GM18861 (cell line): ENCODE measurements around the gene PISD.
A peak's percentile ranks its signal among the peaks of the same experiment; 100 is the strongest.

Source experiments
- ATAC-seq: cut with Tn5 transposase; IDR thresholded peaks from one replicate; pipeline ENCODE4 v1.9.1; 2021; ENCODE audit not compliant: unreplicated experiment

The PISD gene

DNA sequence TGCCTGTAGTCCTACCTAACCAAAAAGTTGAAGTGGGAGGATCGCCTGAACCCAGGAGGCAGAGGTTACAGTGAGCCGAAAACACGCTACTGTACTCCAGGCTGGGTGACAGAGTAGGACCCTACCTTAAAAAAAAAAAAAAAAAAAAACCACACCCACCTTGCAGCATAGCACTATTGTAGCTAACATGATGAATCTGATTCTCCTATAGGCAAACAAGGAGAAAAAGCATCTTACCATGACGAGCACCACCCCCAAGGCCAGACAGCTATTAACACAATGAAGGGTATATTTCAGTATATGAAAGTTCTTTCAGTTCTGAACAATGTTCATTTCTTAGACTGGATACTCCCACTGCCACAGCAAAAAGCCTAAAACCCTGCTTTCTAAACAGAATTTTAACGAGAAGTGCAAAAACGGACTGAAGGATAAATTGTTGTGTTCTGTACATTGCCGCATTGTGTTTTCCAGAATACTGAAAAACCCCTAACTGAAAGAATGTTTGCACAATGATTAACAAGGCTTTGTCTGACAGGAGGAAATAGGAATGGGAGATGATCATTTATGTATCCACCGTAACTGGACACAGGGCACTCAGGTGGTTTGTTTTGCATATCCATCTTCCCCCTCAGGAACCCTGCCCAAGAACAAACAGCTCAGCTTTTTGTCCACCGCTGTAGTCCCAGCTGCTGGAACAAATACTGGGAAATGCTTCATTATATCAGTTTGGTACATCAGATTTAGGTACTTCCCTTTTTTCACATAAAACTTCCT lies 8.9 kb downstream of the PISD start:
- no peak for ATAC-seq

DNA sequence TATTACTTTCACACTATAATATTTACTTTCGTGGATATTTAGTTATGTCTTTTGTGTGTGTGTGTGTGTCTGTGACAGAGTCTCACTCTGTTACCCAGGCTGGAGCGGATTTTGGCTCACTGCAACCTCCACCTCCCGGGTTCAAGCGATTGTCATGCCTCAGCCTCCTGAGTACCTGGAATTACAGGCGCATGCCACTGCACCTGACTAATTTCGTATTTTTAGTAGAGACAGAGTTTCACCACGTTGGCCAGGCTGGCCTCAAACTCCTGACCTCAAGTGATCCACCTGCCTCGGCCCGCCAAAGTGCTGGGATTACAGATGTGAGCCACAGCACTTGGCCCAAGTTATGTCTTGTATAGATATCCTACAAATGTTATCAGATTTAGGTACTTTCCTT lies 9.9 kb downstream of the PISD start:
- no peak for ATAC-seq

DNA sequence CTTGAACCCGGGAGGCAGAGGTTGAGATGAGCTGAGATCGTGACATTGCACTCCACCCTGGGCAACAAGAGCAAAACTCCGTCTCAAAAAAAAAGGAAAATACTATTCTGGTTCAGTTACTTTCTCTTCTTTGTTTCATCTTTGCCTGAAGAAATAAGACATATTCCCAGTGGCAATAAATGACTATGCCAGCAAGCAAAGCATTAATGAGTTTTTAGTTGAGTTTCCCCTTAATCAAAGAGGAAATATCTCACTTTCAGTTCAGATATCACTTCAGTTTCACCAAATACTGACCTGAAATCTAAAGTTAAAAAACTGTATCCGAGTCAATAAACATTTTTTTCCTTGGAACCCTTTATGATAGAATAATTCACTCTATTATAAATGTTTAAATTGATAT lies 10.4 kb downstream of the PISD start:
- ATAC-seq, result no peak

DNA sequence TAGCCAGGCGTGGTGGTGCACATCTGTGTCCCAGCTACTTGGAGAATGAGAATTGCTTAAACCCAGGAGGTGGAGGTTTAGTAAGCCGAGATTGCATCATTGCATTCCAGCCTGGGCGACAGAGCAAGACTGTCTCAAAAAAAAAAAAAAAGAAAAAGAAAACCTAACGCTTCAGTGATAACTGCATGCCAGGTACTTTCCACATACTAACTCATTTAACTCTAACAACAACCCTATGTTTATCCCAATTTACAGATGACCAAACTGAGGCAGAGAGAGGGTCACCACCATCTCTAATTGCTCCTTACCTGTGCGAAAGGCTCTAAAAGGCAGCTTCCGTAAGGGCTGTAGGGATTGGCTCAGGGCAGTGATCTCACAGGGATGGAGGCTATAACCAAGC lies 11.6 kb downstream of the PISD start:
- ATAC-seq, result no peak

DNA sequence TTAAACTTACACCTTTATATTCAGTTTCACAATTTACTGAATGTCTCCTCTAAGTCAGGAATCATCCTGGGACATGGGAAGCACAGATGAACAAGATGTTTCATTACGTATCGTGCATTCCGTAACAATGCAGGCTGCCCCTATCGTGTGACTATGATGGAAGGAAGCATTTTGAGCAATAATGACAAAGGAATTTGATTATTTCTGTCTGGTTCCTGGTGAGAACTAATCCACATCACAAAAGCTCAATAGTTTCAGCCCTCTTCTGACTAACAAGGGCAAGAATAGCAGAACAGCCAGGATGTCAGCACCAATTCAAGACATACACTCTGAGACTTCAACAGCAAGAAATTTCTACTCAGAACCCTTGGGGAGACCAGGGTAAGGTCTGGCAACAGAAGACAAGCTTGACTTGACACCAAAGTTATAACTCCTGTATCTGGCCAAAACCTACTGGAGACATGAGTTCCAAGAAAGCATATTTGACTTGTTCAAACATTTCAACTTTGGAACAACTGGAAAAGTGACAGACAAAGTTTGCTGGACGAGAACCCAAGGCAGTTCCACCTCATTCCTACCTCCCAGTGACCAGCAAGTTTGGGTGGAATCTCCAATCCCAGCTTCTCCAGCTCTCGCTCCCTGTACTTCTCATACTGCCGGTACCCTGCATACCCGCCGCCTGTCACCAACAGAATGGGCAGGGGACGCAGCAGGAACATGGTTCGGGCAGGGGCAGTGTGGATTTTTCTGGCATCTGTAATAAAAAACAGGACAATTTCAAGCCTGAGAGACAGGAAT lies 14.3 kb downstream of the PISD start:
- no peak for ATAC-seq

DNA sequence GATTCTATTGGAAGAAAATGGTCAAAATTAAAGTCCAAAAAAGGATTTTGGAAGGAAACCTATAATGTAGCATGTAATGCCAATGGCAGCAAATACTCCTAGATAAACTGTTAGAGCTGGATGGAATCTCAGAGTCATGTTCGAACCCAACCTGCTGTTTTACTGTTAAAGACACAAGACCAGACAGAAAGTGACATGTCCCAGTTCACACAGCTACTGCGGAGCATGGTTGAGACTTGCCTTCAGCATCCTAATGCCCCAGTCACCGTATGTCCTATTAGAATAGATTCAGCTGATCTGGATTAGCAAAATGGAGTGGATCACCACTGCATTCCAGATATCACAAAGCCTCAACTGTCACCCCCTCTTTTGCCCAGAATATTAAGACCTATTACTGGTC lies 14.9 kb downstream of the PISD start:
- no peak for ATAC-seq

DNA sequence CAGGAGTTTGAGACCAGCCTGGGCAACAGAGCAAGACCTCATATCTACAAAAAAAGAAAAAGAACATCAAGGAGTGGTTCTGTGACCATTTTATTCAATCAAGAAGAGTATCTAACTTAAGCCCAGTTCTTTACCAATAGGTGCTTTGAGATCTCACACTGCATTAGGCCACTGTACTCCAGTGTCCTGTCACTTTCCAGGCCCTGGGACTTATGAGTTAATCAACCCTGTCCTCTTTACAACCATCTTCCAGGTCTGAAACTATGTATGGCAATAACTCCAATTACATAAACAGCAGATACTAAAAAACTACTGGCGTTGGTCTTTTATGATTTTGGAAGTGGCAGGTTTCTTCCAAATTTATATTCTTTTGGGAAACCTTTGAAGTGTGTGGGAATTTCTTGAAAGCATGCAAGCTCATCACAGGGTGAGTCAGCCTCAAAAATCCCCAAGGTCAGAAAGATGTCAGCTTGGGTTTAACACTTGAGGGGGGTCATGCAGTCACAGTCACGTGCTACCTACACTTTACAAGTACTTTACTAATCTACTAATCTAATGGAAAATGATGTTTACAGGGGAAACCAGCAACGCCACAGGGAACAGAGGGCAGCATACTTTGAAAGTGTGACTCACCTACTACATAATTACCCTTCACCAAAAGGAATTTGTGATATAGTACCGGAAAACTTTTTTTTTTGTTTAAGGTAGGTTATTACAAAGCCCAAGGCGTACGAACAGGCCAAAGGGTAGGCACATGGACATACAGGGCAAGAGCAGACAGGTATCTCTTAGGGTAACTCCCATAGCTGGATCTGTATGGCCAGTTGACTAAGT lies 15.6 kb downstream of the PISD start:
- ATAC-seq, result peak; percentile 48

DNA sequence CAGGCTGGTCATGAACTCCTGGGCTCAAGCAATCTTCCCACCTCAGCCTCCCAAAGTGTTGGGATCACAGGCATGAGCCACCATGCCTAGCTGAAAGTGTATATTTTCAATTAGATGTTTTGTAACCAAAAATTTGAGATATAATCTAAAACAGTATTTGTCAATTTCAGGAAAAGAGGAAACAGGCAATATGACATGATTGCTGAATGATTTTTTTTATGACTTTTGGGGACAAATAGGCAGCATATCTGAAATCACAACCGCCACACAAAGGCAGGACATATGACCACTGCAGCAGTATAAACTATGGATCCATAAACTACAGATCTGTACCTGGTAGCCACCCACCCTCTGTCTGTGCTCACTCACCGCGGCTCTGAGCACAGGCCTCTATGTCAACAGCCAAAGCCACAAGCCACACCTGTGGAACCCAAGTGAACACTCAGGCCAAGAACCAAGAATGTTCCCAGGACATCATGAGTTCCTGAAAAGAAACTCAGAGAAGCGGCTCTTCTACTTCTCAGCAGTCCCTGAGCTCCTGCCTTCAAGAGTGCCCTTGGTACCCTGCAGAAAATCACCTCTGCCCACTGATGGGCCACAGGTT lies 22.5 kb downstream of the PISD start:
- ATAC-seq, result no peak

DNA sequence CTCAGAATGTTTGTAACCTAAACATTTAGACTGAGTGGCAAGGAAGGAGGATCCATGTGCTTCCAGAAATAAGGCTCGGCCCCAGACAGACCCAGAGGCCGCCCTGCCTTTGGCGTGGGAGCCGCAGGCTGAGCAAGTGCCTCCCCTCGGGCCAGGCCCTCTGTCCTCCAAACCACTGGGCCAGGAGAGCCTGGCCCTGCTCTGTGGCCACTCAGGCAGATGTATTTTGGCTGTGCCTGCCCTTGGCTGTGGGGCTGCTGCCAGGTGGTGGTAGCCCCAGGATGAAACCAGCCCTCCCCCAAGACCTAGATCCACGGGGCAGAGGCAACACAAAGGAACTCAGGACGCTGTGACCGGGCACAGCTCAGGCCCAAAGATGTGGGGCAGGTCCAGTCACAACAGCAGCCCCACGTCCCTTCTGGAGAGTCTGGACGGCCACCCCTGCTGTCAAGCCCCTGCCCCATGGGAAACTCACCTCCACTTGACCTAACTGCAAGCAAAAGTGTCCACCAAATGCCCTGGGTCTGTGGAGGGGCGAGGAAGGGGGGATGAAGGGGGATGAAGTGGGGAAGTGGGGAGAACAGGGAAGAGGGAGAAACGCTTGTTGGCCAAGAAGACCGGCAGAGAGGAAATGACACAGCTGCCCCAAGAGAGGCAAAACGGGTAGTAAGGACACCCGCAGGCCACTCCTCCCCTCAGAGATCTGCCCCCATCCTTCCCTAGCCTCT lies 24.0 kb downstream of the PISD start:
- no peak for ATAC-seq

DNA sequence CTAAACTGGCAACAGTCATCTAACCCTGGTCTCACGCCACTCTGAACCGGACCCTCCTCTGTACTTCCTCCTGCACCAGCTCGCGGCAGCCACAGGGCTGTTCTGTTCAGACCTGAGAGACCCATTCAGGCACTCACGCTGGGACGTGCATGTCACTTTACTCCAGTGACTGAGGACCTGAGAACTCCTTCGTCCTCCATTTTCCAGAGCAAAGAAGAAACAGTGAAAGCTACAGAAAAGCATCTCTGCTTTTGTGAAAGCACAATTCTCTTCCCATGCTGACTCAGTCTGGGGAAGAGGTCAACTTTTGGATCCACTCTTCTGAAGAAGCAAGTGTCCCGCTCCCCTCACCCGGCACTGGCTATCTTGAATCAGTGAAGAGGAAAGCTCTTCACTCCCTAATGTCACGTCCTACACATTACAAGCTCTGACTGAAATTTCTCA lies 24.5 kb downstream of the PISD start:
- peak; percentile 70 for ATAC-seq

DNA sequence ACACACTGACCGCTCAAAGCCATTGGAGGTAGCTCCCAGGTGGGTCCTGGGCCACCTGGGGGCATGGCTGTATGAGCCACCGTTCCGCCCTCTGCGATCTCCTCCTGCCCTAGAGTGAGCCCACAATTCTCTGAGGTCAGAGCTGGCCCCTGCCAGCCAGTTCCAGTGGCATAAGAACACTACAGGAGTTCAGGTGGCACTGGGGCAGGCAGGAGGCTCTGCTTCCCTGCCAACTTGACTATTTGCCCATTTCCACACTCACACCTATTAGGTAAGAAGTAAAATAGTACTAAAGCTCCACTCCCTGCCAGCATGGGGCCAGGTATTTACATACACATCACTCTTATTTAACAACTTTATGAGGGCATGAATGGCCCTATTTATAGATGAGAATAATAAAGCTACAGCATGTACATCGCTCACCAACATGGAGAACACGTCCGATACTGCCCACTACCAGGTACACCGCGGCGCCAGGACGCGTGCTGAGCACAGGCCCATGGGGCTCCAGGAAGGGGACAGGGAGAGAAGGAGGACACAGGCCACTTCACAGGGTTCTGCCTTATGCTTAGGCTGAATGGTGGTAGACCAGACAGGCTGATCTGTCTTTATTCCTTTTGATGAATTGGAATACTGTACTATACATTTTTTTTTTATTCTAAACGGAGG lies 26.2 kb downstream of the PISD start:
- ATAC-seq, result no peak

DNA sequence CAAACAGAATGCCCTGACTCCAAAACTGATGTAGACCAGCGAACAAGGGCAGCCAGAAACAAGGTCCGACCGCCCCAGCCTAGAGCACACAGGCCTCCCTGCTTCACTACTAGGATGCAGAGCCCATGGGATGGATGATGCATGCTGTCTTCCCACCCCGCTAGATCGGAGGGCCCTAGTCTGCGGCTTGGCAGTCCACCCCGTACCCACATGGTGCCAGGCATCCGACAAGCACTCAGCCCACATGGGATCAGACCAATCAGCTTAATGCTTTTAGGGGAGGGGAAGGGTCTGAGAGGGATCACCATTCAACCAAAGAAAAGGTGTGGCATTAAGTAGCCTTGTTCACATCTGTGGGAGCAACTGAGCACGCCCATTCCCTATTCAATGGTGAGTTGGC lies 30.6 kb downstream of the PISD start:
- no peak for ATAC-seq

DNA sequence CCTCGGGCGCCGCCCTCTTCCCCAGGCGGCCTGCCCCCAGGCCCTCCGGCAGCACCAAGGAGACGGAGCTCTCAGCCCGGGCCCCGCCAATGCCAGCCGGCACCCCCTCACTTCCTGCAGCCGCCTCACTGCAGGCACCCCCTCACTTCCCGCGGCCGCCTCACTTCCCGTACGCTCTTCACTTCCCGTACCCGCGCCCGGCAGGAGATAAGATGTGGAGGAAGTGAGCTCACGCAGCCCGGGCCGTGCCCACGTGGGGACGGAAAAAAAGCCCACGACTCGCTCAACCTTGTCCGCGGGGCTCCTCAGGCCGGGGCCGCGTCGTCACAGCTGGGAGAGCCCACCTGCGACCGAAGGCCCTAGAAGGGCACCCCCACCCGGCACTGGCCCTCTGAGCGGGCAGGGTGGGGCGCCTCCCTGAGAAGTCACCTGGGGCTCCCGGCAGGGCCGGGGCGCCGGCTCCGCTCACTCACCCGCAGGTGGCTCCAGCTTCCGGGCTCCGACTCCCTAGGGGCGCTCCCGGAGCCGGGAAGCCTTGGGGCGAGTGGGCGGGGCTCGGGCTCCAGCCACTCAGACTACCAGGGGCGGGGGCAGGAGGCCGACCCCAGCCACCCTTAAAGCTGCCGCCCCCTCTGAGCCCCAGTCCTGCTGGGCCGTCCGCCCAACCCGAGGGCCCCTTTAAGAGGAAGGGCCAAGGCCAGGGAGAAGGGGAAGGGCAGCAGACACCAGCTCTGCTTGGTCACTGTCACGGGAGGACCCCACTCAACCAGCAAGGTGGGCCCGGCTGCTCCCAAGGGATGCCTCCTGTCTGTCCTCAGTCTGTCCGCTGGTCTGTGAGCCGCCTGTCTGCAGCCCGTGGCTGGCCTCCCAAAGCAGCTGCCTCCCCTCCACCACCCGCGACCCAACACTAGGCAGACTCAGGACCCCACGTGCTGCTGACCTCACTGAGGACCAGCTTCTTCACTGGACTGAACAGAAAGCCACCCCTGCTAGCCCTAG lies 31.4 kb downstream of the PISD start:
- peak; percentile 42 for ATAC-seq

DNA sequence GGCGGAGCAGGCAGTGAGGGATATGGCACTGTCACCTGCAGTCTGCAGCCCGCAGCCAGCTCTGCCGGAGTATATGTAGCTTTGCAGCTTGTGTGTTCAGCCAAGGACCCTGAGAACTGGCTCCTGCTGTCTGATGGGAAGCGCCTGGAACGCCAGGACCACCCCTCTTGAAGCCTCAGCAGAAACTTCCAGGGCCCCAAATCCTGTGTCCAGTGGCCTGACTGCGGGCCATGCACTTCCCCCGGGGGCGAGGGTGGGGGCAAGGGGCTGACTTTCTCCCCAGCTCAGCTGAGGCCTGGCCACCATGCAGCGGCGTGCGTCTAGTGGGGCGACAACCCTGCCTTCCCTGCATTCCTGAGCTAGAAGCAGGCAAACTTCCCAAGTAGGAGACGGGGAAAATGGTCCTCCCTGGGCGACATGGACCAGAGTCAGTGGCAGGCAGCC lies 32.3 kb downstream of the PISD start:
- no peak for ATAC-seq

DNA sequence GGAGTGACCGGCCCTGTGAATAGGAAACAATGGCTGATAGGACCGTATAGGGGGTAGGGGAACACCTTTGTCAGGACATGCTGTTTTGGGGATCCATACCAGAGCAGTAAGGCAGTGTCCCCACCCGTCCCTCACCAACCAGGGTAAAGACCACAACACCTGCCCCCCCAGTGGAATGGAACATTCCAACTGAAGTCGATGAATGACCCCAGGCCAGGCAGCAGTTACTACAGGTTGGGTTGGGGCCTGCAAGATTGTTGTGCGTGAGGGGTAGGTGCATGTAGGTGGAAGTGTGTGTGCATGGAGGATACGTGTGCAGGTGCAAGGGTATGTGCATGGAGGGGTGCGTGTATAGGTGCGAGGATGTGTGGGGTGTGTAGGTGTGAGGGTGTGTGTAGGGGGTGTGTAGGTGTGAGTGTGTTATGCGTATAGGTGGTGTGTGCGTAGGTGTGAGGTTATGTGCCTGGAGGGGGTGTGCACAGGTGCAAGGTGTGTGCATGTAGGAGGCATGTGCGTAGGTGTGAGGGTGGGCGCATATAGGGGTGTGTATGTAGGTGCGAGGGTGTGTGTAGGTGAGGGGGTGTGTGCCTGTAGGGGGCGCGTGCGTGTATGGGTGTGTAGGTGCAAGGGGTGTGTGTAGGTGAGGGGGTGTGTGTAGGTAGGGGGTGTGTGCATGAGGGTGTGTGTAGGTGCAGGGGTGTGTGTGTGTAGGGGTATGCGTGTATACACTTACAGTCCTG lies 32.9 kb downstream of the PISD start:
- no peak for ATAC-seq

DNA sequence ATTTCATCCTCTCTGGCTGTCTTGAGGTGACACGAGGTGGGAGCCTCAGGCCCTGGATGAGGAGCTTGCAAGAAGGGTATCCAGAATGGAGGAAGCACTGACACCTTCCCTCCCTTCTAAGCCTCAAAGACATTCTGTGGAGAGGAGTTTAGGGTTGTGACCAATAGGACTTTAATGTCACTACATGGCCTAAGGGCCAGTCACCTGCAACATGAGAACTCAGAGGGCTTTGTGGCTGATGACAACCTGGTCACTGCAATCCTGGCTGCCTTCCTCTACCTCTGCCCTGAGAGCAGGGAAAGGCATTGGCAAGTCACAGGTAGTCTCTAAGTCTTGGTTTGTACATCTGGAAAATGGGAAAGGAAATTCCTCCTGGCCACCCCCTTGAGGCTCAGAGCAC lies 33.7 kb downstream of the PISD start:
- no peak for ATAC-seq

DNA sequence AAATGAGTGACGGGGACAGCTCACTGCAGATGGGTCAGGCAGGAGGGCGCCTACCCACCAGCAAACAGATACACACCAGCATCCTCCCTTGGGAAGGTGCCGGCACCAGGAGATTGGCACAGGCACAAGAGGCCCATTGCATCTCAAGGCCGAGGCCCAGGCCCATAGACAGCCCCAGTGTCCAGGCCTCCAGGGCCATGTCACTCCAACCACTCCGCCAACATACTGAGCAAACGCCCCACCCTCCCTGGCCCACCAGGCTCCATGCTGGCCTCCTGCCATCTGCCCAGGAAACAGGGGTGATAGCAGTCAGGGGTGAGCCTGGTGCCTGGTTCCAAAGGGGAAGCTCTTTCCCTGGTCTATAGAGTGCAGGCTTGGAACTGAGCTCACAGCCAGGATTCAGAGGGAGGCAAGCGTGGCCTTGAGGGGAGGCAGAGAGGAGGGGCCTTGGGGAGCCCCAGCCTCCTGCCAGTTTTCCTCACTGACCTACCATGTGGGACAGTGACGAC lies 34.7 kb downstream of the PISD start:
- ATAC-seq, result no peak
